NCI-H1694 (cell line): ENCODE measurements around the gene SLC30A3.
A peak's percentile ranks its signal among the peaks of the same experiment; 100 is the strongest.
"Not testable (repeated sequence)": the region's sequence is repeated elsewhere in the genome, so short reads cannot be mapped to it uniquely, and the experiment has no call there.

ENCODE experiments used
- DNase-seq: peaks from one replicate; lab custom pipeline; 2025; lab: John Stamatoyannopoulos, UW

The SLC30A3 gene, protein sequence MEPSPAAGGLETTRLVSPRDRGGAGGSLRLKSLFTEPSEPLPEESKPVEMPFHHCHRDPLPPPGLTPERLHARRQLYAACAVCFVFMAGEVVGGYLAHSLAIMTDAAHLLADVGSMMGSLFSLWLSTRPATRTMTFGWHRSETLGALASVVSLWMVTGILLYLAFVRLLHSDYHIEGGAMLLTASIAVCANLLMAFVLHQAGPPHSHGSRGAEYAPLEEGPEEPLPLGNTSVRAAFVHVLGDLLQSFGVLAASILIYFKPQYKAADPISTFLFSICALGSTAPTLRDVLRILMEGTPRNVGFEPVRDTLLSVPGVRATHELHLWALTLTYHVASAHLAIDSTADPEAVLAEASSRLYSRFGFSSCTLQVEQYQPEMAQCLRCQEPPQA

DNA sequence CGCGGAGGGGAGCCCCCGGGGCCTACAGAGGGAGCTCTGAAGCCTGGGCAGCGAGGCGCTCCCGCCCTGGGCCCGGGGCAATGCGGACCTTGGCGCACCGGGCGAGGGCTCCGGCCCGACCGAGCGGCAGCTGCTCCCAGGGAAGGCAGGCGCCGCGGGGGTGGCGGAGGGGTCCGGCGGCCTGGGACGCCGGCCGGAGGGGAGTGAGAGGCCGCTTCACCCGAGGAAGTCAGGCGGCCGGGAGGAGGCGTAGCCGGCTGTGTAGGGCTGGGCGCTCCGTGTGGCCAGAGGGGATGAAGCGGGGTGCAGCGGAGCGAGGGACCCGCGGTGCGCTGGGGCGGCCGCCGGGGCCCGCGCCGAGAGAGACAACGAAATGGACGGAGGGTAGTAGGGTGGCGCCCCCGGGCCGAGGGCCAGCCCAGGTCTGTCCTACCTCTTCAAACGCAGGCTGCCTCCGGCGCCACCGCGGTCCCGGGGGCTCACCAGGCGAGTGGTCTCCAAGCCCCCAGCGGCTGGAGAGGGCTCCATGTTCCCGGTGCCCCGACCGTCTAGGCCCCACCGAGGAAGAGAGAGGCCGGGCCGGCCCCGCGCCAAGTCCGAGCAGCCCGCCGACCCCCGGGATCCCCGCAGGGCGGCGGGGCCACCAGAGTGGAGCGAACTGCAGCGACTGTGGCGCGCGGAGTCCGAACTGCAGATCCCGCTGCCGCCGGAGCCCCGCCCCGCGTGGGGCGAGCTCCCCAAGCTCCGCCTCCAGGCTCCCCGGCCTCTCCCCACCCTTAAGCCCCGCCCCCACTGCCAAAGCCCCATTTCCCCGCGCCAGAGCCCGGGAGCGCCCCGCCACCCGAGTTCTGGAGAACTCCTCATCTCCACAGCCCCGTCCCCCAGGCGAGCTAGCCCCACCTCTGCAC, at the start of gene SLC30A3:
TSS of gene SLC30A3 (minus strand) at position 669 of the 908 bp plus-strand sequence. CDS start at position 528, 141 bp downstream.
- DNase-seq = peak; percentile 10

DNA sequence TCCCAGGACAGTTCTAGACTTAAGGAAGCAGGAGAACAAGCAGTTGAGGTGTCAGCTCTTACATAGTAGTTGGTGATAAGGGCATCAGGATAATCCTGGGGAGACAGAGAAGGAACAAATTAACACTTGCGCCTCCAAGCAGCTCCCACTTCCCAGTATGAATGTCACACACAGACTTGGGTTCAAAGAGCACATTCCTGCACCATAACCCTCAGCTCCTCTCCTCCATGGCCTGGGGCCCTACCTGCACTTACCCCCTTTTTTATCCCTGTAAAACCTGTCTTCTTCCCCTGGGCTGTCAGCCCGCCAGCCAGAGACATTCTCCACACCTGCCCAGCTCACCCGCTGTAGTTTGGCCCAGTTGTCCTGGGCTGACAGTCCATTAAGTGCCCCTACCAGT, 49.3 kb upstream of the SLC30A3 start:
- no peak for DNase-seq

DNA sequence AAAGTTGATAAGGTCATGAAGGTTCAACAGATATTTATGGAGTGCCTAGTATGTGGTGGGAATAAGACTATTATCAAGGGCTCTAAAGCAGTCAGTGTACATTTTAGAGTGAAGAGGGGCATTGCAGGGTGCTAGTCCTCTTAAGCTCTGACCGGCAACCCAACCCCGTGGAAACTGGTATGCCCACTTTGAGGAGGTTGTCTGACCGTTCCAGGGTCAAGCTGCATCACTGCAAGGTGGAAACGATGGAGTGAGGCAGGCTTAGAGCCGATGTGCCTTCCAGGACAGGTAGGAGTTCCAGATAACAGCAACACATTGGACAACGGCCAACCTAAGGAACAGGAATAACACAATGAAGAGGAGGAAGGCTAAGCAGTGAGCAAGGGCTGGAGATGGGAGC, 46.8 kb upstream of the SLC30A3 start:
- DNase-seq = no peak

DNA sequence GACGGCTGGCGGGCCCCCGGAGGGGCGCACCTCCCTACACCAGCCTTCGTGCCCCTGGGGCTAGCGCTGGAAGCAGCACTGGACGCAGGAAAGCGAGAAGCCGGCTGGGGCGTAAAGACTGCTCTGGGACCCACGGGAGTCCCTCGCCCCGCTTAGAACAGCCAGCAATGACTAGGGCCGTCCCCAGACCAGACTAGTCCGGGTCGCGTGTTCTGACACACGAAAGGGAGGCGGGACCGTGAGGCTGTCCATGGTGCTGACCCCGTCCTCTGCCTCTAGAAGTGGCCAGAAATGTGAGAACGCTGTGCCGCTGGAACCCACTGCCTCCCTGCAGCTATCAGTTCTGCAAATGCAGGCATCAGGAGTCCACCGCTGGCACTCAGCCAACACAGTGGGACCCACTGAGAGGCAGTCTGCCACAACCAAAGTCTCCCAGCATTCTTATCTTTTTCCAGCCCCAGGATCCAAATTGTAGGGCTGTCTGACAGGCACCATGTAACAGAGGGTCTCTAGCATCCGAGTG, 45.6 kb upstream of the SLC30A3 start, which contains the start of gene UCN:
TSS of gene UCN (minus strand) at position 87 of the 523 bp plus-strand sequence. CDS start 550 bp downstream, outside the sequence.
- no peak for DNase-seq

DNA sequence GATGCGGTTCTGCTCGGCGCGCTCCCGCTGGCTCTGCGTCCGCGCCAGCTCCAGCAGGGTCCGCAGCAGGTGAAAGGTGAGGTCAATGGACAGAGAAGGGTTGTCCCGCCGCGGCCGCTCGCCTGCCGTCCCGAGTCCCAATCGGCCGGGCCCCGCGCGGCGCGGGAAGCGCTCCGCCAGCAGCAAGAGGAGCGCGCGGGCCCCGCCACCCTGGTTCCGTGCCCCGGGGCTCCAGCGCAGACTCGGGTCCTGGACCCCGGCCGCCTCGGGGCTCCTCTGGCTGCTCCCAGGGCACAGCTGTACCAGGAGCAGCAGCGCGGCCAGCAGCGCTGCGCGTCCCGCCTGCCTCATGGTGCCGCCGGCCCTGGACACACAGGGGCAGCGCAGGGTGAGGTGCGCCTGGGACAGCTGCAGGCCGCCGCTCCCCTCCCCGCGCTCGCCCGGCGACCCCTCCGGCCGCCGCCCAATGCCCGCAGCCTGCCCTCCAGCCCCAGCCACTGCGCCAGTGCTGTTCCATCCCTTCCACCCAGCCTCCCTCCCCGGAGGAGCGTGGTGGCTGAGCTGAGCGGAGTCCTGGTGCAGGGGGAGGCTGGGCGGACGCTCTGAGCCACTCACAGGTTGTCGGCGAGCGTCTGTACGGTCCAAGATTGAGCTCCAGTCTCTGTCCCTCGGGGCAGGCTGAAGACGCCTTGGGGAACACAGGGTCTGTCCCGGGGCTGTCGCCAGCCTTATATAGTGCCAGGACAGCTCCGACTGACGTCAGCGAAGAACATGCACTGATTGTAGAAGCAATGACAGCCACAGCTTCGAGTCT, 44.9 kb upstream of the SLC30A3 start:
- DNase-seq = no peak

DNA sequence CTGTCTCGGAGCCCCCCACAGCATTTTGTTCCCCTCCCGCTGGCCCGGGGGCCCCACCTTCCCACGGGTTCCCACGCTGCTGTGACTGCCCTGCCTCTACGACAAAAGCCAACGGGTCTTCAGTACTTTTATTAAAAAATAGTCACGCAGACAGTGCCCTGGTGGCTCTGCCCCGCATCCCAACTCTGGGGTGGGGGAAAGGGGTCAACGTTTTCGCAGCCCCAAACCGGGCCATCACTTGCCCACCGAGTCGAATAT, 44.4 kb upstream of the SLC30A3 start:
- DNase-seq = no peak

DNA sequence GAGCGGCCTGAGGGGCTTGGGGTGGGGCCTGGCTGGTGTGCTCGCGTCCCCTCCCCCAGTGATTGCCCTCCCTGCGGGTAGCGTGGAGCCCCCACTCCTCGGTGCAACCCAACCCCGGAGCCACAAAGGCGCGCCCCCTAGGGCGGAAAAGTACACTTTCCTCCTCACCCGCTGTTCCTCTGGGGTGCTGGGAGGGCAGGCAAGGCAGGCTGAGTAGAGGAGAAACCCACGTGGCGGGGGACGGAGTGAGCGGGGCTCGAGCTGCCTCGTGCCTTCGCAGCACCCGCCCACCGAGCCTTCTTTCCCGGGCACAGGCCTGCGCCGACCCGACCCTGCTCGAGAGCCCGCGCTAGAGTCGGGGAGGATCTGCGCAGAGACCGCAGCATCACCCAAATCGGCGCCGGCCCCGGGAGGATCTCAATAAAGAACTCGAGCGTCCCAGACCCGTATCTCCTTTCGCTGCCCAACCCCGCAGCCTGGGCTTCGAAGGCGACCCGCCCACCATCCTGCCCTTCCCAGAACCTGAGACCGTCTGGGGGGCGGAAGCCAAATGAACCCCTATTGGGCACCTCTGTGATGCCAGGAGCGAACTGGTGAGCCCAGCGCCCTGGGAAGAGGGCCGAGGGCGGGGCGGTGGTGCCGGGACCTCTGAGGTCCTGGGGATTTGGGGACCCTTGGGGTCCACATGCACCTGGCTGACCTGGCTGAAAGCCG, 43.9 kb upstream of the SLC30A3 start:
- peak; percentile 25 for DNase-seq

DNA sequence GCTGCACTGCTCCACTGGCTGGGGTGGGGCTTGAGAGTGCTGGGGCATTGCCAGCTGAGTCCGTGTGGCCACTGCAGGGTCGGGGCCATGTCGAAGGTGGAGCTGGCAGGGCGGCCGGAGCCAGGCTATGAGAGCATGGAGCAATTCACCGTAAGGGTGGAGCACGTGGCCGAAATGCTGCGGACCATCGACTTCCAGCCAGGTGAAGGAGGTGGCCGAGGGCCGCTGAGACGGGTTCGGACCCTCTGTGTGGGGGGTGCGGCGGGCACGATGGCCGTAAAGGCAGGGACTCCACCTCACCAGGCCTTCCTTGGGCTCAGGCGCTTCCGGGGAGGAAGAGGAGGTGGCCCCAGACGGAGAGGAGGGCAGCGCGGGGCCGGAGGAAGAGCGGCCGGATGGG, 43.3 kb upstream of the SLC30A3 start:
- DNase-seq = no peak

DNA sequence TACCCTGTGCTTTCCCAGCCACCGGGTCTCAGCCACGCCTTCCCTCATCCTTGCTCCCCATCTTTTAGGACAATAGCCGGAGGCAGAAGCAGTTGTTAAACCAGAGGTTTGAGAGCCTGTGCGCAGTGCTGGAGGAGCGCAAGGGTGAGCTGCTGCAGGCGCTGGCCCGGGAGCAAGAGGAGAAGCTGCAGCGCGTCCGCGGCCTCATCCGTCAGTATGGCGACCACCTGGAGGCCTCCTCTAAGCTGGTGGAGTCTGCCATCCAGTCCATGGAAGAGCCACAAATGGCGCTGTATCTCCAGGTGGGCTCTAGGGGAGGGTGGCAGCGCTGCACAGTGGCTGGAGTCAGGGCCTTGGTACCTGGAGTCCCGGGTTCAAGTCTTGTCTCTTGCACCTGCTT, 42.7 kb upstream of the SLC30A3 start:
- DNase-seq = no peak

DNA sequence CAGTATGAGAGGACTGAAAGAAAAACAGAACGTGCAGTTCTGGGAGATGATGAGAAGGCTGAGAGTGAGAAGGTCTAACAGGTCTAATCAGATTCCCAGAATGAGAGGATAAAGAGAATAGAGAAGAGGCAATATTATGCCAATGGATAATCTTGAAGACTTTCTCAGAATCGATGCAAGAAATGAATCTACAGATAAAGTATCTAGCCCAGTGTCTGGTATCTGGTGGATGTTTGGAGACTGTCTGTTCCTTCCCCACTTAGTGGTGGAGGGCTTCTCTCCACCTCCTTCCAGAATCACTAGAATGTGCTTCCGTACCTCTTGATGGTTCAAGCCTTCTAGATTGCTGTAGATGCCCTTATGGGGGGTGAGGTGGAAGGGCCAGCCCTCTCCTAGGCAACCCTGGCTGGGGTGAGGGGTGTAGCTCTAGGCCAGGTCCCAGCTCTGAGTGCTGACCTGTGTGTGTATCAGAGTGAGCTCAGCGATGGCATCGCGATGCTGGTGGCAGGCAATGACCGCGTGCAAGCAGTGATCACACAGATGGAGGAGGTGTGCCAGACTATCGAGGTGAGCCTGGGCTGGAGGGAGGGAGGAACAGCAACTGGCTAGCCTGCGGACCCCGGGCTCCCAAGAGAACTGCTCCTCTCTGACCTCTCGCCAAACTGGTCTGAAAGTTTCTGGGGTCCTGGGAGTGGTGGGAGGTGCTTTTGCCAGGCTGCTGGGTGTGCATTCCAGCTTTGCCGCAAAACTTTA, 41.8 kb upstream of the SLC30A3 start:
- DNase-seq = no peak

DNA sequence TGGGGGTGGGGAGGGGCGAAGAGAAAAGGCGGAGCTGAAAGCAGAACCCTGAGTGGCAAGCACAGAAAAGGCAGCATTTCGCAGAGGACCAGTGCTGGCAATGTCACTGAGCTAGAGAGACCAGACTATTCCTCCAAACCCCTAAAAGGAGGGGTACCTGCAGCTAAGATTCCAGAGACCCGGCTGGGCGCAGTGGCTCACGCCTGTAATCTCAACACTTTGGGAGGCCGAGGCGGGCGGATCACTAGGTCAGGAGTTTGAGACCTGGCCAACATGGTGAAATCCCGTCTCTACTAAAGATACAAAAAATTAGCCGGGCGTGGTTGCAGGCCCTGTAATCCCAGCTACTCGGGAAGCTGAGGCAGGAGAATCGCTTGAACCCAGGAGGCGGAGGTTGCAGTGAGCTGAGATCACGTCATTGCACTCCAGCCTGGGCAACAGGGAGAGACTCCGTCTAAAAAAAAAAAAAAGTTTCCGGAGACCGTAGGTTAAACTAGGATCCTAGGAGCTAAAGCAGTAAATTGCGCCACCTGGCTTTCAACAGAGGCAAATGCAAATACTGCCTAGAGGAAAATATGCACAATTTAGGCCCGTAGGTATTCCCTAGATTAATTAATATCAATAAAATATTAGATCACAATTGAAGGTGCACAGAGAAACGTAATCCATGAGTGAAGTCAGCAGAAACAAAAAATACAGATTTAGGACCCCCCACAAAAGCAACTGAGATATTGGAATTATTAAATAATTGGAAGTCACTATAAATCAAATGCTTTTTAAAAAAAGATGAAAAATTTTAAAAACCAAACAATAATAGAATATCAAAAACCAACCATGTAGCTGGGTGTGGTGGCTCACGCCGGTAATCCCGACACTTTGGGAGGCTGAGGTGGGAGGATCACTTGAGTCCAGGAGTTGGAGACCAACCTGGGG, 40.5 kb upstream of the SLC30A3 start:
- peak; percentile 88 for DNase-seq

DNA sequence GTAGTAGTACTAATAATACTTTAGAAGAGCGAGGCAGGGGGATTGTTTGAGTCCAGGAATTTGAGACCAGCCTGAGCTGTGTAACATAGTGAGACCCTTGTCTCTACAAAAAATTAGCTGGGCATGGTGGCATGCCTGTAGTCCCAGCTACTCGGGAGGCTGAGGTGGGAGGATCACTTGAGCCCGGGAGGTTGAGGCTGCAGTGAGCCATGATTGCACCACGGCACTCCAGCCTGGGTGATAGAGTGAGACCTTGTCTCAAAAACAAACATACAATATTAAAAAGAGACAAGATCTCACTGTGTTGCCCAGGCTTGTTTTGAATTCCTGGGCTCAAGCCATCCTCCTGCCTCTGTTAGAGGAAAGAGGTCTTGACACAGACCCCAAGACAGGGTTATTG, 37.8 kb upstream of the SLC30A3 start:
- not testable (repeated sequence) for DNase-seq

DNA sequence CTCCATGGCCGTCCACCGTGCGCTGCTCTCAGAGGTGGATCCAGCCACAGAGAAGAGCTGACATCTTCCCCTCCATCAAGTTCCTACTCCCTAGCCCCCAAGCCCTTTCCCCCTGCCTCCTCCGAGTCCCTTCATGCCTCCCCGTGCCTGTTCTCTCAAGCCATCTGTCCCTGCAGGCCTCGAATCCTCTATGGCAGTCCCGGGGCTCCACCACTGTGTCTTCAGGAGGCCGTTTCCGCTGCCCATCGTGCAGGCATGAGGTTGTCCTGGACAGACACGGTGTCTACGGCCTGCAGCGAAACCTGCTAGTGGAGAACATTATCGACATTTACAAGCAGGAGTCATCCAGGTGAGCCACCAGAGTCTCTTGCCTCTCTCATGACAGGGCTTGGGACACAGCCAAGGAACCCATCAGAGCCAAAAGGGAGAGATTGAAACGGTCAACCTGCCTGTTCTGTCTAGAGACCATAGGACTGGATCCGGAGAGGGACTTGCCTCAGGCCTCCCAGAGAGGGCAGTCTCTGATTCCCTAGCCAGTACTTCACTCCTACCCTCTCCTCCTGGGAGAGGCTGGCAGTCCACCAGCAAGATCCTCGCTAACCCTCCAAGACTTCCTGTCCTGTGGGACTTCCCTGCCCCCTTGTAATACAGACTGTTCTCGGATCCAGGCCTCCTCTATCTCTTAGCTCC, 35.7 kb upstream of the SLC30A3 start:
- no peak for DNase-seq

DNA sequence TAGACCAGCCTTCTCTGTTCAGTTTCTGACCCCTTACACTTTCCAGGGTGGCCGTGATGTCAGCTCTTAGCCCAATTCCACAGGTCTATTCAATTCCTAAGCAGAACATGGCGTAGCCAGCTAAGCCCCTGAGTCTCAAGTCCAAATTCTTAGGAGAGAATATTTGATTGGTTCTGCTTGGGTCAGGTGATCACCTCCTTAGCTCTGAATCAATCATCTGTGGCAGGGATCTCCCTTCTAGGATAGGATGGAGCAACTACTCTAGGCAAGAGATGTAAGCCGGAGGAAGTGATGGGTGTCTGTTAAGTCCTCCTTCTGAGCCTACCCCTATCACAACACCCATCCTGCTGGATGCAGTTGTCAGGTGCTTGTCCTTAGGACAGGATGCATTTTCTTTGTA, 34.3 kb upstream of the SLC30A3 start:
- no peak for DNase-seq

DNA sequence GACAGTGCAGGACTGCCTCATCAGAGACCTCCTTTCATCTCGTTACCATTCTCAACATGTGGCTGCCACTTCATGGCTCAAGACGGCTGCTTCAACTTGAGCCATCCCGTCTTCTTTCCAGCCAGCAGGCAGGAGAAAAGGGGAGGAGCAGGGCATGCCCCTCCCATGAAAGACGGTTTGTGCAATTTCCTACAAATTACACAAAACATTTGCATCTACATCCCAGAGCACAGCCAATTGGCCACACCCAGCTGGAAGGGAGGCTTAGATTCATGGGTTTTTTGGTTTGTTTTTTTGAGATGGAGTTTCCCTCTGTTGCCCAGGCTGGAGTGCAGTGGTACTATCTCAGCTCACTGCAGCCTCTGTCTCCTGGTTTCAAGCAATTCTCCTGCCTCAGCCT, 33.6 kb upstream of the SLC30A3 start:
- no peak for DNase-seq

DNA sequence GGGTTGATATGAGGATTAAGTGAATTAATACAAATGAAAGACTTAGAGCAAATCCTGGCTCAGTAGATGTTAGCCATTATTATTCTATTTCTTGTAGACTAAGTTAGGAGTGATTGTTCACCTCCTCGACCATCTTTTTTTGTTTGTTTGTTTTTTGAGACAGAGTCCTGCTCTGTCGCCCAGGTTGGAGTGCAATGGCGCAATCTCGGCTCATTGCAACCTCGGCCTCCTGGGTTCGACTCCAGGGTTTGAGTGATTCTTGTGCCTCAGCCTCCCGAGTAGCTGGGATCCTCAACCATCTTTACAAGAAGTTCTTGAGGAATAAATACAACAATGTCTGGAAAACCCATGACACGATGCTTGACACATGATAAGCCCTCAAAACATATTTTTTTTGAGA, 32.1 kb upstream of the SLC30A3 start:
- no peak for DNase-seq

DNA sequence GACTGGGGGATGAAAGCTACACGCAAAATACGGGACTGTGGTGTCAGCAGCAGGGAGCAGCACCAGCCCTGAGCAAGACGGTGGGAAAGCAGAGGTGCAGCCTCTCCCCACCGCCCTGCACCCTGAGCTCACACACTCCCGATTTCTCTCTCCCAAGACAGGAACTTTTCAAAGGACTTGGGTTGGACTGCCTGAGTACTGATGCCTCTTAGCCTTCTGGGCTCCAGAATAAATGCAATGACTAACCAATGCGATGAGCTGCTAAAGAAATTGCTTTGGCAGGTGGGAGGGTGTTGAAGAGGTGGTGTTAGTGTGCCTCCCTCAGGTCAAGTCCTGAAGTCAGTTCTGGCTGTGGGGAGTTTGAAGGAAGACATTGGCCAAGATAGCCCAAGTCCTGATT, 29.0 kb upstream of the SLC30A3 start:
- DNase-seq = no peak

DNA sequence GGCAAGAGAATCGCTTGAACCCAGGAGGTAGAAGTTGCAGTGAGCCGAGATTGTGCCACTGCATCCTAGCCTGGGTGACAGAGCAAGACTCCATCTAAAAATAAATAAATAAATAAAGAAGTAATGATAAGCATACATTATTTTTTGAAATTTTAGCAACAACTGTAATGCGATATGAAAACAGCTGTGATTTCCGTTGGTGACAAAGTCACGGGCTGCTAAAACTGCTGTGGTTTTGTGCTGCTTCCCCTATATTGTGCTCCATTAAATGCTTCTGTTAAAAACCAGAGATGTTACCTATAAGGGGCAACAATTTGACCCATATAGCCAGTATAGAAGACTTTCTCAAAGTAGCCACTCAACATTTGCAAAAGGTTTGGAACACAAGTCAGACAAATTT, 27.7 kb upstream of the SLC30A3 start:
- DNase-seq = no peak

DNA sequence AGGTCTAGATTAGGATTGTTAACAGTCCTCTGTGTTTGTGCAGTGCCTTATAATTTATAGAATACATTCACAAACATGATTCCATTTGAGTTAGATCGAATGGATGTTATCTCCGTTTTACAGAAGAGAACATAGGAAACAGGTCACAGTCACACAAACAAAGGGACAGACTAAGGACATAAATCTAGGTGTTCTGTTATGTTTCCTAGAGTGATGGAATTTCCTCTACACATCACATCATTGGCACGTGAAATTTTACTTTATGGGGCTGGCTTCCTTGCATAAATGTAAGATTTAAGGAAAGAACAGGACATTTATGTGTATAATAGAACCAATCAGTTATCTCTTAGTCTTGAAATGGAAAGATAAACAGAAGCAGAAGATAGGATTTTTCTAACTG, 25.8 kb upstream of the SLC30A3 start:
- DNase-seq = no peak
